ENCODE measurements around the gene INAVA.
"Not testable (repeated sequence)": the region's sequence is repeated elsewhere in the genome, so short reads cannot be mapped to it uniquely, and the experiment has no call there.

INAVA gene

GRCh38 chr1:200922406-200922805 lies 27.7 kb downstream of the INAVA start:
- DNase-seq = no peak

GRCh38 chr1:200923601-200924000 lies 28.9 kb downstream of the INAVA start:
- no peak for DNase-seq

GRCh38 chr1:200925831-200926230 lies 31.1 kb downstream of the INAVA start:
- no peak for DNase-seq

- no peak for DNase-seq
These were observed 35.0 kb downstream of the INAVA start for GRCh38 chr1:200929530-200930278.

- DNase-seq = not testable (repeated sequence)
These were observed 35.6 kb downstream of the INAVA start for GRCh38 chr1:200930285-200930684.

GRCh38 chr1:200931776-200932175 lies 37.1 kb downstream of the INAVA start:
- DNase-seq = no peak

- no peak for DNase-seq
These were observed 40.1 kb downstream of the INAVA start for GRCh38 chr1:200934676-200935245.

- DNase-seq = not testable (repeated sequence)
These were observed 40.7 kb downstream of the INAVA start for GRCh38 chr1:200935286-200935962.

GRCh38 chr1:200938955-200939354 lies 44.3 kb downstream of the INAVA start:
- DNase-seq = no peak

- DNase-seq = no peak
These were observed 50.4 kb downstream of the INAVA start for GRCh38 chr1:200945111-200945510.

GRCh38 chr1:200947059-200947566 lies 52.4 kb downstream of the INAVA start:
- DNase-seq = no peak

GRCh38 chr1:200949626-200950025 lies 54.9 kb downstream of the INAVA start:
- DNase-seq = no peak

- no peak for DNase-seq
These were observed 56.3 kb downstream of the INAVA start for GRCh38 chr1:200951016-200951415.

- no peak for DNase-seq
These were observed 59.7 kb downstream of the INAVA start for GRCh38 chr1:200954434-200954833.

GRCh38 chr1:200958597-200958996 lies 63.9 kb downstream of the INAVA start:
- no peak for DNase-seq

- no peak for DNase-seq
These were observed 64.8 kb downstream of the INAVA start for GRCh38 chr1:200959411-200959921.

GRCh38 chr1:200960236-200960947 lies 65.7 kb downstream of the INAVA start:
- no peak for DNase-seq

GRCh38 chr1:200960948-200961340 lies 66.2 kb downstream of the INAVA start:
- DNase-seq = no peak

- not testable (repeated sequence) for DNase-seq
These were observed 67.5 kb downstream of the INAVA start for GRCh38 chr1:200962151-200962550.

GRCh38 chr1:200962631-200963030 lies 67.9 kb downstream of the INAVA start:
- no peak for DNase-seq

- DNase-seq = no peak
These were observed 68.4 kb downstream of the INAVA start for GRCh38 chr1:200963076-200963475.

- not testable (repeated sequence) for DNase-seq
These were observed 69.2 kb downstream of the INAVA start for GRCh38 chr1:200963888-200964287.
